CD4-positive, alpha-beta T cell treated with Interleukin-17A for 1 hour (primary cell): ENCODE data around the gene NT5M.

Experiments used
- DNase-seq: peaks from one replicate; pipeline ENCODE4 v3.0.0-alpha.2; 2020

NT5M gene

DNA sequence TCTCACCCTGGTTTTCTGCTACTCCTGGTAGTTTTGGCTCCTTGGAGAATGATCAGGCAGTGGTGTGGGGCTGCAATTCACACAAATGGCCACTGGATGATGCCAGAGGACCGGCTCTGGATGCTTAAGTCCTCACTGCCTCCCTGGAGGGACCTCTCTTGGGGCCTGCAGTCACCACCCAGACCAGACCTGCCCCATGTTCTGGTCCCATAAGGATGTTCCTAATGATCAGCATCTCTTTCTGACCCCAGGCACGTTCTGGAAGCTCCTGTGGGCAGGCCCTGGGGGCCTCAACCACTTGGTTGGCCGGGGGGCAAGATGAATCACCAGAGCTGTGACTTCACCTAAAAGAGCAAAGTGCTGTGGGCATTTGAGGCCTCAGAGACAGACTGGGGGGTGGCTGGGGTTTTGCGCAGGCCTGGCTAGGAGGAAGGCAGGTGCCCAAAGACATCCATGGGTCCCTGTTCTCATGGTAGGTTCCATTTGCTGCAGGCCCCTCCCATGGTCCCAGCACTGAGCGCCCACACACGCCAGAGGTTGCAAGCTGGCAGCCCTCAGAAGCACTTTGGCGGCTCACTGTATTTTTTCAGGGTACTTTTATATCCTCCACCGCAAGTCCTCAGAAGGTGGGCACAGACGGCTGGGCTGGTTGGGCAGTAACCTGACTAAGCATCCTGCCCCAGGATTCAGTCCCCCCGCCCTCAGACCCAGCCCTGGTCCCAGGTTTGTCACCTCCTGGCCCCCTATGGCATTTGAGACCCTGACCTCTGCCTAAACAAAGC, 53.2 kb downstream of the NT5M start:
- peak; percentile 76 for DNase-seq

DNA sequence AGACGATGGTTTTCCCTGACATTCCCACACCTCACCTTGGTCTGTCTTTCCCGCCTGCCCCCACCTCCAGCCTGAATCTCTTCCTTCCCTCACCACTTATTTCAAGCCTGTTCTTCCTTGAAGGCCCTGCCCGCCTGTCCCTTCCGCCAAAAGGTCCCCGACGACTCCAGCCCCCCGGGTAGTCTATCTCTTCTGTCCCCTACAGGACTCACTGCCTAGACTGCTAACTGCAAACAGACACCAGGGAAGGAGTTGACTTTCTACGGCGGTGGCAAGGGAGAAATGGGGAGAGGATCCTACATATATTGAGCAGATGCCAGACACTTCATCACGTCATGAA, 53.7 kb downstream of the NT5M start:
- DNase-seq = no peak

DNA sequence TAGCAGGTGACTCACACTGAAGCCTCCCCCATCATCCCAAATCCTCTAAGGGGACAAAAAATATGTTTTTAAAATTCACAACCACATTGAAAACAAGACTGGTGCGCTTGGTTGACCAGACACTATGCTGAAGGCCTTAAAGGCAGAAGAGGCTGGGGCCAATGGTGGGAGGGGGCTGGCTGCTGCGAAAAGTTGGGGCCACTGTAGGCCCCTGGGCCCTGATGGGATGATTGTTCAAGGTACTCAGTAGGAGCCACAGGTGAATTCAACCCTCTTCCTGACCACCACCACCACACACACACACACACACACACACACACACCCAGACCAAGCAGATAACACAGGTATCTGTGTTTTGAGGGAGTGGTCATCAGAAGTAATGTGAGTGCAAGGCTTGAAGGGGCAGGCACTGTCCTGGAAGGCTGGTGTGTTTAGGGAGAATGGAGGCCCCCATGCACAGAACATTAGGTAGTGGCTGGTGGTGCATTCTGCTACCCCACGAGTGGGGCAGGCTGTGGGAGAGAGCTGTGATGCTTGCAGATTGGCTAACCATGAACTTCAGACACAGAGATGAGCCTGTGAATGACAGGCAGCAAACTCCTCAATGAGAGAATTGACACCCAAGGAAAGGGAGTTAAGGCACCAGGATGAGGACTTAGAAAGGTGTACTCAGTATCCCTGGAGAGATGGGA, 55.0 kb downstream of the NT5M start:
- no peak for DNase-seq

DNA sequence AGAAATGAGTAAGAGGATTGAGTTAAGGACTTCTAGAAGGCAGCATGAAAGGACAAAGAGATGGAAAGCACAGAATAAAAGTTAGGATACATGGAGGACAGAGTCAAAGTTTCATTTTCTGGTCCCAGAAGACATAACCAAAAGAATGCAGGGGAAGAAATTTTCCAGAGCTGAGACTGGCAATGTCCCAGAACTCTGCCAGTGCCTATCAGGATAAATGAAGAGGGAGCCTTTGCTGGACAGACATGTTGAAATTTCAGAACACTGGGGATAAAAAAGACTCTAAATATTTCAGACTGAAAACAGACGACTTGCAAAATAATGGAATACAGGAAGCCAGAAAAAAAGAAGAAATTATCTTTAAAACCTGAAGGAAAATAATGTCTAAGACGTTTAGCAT, 55.7 kb downstream of the NT5M start:
- DNase-seq = no peak

DNA sequence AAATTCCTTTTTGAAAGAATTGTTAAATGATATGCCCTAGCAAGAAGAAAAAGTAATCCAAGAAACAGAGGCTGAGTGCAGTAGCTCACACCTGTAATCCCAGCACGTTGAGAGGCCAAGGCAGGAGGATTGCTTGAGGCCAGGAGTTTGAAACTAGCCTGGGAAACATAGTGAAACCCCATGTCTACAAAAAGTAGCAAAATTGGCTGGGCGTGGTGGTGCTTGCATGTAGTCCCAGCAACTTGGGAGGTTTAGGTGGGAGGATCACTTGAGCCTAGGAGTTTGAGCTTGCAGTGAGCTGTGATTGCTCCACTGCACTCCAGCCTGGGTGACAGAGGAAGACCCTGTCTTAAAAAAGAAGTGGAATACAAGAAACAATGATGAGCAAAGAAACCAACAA, 56.1 kb downstream of the NT5M start:
- no peak for DNase-seq

DNA sequence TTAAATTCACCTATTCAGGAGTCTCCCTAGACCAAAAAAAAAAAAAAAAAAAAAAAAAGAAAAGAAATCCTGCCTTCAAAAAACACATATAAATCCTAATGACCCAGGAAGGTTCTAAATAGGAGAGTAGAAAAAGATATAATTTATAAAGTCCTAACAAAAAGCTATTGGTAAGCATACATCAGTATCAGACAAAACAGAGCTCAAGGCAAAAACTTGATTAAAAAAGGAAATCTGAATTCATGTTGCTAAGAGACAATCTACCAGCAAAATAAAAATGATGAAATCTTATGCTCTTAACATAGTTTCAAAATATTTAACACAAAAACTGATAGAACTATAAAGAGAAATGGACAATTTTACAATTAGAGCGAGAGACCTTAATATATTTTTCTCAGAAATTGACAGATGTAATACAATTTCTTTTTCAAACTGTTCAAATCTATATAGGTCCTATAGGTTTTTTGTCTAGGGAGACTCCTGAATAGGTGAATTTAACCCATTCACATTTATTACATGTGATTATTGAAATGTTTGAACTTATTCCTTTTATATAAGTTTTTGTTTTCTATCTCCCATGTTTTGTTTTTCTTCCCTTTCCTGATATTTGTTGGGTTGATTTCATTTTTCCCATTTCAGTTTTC, 57.0 kb downstream of the NT5M start:
- DNase-seq = no peak

DNA sequence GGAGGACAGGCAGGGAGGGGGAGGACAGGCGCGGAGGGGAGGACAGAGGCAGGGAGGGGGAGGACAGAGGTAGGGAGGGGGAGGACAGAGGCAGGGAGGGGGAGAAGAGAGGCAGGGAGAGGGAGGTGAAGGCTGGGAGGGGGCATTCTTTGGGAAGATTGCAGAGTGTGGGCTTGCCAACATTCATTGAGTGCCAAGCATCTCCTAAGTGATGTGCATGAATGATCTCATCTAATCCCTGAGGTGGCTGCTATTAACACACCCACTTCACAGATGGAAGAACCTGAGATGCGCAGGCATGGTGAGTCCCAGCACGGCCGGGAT, 58.3 kb downstream of the NT5M start:
- no peak for DNase-seq

DNA sequence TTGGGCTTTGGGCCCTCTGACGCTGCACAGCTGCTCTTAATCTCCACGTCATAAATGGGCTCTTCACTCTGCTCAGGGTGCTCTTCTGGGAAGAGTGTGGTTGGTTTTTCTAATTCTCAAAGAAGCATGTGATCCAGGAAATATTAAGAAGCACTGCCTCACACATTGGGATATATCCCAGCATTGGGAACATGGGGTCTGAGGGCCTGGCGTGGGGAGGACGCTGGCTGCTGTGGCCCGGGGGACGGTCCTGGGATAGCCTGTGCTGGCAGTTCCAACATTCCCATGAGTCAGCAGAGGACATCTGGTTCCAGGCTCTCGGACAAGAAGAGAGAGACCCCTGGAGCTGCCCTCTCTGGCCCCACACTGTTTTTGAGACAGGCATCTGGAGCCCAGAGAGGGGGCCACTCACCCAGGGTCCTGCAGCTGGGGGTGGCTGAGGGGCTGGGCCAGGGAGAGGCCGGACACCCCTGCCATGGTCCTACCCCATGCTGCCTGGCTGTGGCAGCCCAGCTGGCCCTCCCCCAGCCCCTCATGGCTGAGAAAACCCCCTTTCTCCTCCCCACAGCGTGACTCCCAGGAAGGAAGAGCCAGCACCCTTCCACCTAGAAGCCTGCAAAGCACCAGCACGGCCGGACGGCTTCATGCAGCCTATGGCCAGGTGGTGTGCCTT, 58.8 kb downstream of the NT5M start:
- DNase-seq = no peak

DNA sequence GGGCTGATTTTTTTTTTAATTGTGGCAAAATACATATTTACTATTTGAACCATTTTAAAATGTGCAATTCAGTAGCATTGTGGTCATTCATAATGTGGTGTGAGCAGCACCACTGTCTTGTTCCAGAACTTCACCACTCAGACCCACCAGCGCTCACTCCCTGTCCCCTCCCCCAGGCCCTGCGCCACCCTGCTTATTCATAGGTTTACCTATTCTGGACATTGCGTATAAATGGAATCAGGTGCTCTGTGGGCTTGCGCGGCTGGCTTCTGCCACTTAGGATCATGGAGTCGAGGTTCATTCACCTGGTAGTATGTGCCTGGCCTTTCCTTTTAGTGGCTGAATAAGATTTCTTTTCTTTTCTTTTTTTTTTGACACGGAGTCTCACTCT, 59.4 kb downstream of the NT5M start:
- DNase-seq = no peak

DNA sequence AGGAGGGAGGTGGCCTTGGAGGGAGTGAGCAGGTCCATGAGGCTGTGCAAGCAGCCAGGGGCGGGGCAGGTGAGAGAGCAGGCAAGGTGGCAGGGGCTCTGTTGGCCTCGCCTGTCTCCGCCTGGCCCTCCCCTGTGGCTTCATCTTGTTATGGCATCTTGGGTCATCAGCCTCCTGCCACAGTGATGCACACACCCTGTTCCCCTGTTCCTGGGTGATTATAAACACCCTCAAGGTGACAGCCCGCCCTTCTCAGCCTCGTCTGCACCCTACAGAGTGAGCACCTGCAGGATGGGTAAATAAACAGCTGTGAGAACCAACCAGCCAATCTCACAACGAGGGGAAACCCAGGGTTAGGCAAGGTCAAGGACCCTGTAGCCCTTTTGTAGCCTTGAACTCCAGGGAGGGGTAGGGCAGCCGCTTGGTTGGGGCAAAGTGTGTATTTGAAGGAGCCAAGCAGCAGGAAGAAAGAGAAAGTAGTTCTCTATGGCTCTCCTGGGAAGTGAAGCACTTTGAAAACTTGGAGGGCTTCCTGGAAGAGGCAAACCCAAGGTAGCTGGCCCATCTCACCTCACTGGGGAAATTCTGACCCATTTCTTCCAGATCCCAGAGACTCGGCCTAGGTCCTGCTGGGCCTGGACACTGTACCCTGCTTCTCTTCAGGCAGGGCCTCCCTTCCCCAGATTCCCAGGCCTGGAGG, 60.6 kb downstream of the NT5M start:
- peak; percentile 65 for DNase-seq

DNA sequence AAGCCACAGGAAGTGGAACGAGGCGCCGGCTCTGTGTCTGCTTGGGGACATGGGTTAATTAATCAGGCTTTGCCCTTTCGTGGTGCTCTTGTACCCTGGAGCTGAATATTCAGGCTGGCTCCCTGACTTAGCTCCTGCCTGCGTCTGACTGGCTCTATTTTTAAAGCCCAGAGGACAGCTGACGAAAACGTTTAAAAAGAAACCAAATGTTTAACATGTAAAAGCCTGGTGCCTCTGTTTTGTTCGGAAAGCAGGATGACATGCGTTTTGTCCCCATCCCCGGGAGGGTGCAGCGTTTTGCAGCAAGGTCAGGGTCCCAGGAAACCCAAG, 61.1 kb downstream of the NT5M start:
- DNase-seq = no peak

DNA sequence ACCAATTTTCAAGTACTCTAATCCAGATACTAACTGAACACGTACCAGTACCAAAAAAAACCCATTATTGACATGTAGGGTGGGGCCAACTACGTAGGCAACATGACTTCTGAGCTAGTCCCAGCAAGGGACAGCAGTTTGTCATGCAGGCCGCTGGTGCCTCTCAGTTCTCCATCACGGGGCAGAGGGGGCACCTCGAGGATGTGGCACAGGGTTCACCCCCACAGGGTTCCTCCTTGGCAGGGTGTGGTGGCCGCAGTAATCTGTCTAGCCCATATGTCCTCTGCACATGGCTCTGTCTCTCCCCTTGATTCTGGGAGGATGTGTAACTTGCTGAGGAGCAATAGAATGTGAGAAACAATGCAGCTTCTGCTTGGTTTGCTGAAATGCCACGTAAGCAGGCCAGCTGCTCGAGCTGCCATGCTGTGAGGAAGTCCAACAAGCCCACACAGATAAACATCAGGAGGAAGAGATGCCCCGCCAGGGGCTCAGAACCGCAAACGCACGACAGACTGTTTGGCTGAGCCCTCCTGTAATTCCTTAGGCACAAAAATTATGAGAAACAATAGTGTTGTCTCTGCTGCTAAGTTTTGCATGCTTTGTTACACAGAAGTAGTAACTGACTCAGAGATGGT, 62.4 kb downstream of the NT5M start:
- DNase-seq = no peak

DNA sequence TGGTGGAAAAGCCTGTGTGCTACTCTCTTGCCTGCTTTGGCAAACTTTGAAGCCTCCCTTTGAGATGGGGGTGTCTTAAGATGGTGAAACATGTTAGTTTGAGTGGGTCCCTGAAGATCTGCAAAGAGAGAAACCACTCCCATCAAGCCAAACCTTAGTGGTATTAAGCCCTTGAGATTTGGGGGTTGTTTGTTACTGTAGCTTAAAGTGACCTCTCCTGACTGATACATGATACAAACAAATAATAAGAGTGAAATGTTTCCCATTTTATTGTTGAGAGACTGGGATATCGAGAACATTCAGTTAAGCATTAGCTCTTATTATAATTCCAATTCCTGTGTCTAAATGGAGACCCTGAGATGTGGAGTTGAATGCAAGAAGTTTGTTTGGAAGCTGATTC, 63.1 kb downstream of the NT5M start:
- DNase-seq = no peak

DNA sequence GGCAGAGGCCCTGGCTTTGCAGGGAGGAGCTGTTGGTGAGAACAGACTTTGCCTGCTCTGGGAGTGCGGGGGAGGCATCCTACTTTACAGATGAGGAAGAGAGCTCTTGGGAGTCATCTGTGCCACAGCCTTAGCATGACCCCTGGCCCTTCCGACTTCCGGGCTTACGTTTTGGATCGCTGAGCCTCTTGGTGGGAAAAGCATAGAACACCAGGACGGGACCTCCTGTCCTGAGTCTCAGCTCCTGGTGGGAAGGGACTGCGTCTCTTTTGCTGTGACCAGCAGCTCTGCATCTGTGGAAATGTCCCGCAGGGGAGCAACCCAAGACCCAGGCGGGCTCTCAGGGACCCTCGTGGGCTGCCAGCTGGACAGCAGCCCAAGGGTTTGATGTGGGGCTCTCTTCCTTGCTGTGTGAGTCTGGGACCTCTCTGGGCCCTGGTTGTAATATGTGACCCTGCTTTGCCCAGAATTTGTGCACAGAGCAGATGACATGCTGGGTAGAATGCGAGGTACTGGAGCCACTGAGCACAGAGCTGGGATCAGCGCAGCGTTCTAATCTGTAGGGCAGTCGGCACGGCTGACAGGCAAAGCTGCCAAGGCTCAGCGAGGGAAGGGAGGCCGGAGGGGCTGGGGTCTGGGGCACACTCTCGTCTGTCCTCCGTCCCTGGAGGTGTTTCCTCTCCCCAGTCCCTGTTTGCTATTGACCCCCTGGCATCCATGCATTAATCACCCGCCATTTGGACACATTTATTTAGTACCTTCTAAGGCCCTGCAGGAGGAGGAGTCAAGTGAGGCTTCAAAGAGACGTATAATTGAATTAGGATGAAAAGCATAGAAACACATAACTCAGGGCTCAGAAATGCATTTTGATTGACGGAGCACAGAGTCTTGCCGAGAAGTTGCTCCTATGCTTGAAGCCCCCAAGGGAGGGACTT, 64.0 kb downstream of the NT5M start:
- no peak for DNase-seq

DNA sequence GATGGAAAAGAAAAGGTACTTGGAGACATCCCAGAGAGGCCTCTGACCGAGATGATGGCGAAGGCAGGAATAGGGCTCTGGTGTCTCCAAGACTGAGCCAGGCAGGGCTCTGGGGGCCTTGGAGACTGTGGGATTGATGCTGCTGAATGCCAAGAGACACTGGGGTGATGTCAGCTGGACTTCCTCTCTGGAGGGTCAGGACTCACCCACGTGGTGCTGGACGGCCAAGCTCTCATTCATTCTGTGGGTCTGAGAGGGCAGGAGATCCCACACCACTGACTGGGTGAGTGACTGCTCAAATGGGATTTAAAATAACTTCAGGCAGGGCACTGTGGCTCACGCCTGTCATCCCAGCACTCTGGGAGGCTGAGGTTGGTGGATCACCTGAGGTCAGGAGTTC, 64.8 kb downstream of the NT5M start:
- DNase-seq = no peak

DNA sequence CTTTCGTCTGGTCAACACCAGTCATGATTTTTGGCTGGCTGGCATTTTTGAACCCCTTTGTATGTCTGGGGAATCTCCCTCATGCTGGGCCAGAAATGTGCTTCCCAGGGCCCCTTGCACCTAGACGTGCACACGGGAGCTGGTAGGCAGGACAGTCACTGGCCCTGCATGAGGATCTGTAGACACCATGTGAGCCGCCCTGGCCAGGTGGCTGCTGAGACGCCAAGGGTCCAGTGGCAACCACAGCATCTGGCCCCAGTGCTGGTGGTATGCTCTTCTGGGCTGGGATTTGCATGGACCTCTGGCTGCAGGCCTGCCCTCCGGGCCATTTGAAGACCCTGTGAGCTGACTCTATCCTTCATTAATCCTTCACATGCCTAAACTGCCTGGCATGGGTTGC, 67.5 kb downstream of the NT5M start:
- no peak for DNase-seq

DNA sequence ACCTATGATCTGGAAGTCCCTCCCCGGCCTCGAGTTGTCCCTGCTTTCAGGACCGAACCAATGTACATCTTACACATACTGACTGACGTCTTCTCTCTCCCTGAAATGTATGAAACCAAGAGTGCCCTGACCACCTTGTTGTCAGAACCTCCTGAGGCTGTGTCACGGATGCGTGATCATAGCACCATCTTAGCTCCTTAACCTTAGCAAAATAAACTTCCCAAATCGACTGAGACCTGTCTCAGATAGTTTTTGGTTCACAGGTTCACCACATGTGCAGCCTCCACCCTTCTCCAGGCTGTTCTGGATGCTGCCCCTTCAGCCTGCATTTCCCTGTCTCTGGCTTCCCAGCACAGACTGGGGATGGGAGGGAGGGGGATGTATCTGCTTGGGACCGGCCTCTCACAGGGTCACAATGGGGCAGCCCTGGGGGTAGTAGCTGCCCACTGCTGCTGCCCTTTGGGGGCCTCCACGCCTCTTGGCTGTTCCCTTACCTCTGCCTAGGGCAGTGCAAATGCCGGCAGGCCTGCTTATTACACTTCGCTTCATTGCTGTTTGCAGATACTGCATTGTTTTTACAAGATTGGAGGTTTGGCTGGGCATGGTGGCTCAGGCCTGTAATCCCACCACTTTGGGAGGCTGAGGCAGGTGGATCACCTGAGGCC, 69.8 kb downstream of the NT5M start:
- no peak for DNase-seq

DNA sequence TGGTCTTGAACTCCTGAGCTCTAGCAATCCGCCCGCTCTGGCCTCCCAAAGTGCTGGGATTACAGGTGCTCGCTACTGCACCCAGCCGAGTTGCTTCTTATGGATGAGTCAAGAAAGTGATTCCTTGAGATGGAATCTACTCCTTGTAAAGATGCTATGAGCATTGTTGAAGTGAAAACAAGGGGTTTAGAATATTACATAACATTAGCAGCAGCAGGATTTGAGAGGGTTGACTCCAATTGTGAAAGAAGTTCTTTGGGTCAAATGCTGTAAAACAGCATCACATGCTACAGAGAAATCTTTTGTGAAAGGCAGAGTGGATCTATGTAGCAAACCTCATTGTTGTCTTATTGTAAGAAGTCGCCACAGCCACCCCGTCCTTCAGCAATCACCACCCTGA, 72.7 kb downstream of the NT5M start:
- no peak for DNase-seq

DNA sequence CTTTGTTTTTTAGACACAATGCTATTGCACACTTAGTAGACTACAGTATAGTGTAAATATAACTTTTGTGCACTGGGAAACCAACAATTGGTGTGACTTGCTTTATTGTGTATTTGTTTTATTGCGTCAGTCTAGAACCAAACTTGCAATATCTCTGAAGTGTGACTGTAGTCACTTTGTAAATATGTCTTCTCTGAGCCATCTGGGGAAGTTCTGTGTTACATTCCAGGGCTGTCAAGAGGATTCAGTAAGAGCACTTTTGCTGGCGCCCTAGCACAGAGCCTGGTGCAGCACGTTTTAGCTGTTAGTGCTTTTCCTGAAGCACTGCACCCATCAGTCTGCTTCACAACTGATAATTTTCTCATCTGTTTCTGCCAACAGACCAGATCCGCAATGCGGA, 73.2 kb downstream of the NT5M start:
- no peak for DNase-seq

DNA sequence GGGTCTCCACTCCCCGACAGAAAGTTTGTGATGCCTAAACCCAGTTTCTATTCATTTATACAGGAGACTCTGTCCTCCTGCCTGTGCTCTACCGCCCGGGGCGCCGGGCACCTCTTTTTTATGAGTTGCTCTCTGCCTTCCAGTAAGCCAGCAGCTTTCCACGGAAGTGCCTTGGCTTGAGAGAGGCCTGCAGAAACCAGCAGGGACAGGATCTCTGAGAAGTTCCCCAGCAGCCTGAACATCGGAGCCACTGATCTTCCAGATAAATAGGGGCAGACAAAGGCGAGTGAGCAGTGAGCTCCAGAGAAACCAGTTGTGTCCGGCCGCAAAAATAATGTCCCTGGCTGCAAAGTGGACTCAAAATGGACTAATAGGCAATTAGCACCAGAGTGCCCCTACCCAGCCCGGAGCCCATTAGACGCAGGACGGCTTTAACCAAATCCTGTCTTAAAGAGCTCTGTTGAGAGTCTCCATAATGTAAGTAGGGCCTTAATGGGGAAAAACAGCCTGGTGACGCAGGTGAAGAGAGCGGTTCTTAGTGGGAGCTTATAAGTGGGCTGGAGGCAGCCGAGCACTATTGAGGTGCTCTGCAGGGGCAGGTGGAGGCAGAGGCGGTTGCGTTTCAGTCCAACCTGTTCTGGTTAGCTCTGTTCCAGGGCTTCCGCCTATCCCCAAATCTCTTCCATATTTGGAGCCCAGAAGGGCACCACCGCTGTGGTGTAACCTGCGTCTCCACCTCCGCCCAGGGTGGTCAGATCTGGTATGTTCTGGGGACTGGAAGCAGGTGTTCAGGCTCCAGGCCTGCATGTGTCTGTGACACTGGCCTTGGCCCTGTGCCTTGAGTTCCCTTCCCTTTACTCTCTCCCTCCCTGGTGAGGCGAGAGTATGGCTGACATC, 74.1 kb downstream of the NT5M start:
- DNase-seq = no peak
